IMR-90 (cell line): Measurements from ENCODE around the gene MOB3B. TPM values are rescaled to one million over a fixed set of nuclear protein-coding genes. Genes with fewer than 3 reads are reported as not detected.

ENCODE experiments used
- ATAC-seq: fragments of 200-7000 bp; cut with Tn5 transposase; 2 replicates; pipeline ENCODE4 v1.9.1; 2020; ENCODE audit warnings: low read depth, mild to moderate bottlenecking, moderate library complexity
- BruUV-seq: library from RNA; stranded (reverse); fragments of 400-500 nt; replicated peaks from 2 replicates; lab custom pipeline; 2021; lab: Mats Ljungman, UMichigan
- CTCF ChIA-PET: fragments of 300-600 bp; formaldehyde crosslinking; extraction: SDS; loops from one replicate; lab custom pipeline; 2021; ENCODE audit warnings: antibody characterized with exemption; lab: Yijun Ruan, JAX
- POLR2A ChIA-PET: fragments of 300-600 bp; sonication (Branson Sonifier 250); formaldehyde crosslinking; loops from one replicate; lab custom pipeline; 2022; ENCODE audit warnings: antibody characterized with exemption; ENCODE audit not compliant: unreplicated experiment; lab: Charles Lee
- DNase-seq: peaks from one replicate; pipeline ENCODE4 v3.0.0; 2013
- H2AFZ ChIP-seq: replicated peaks from 2 replicates; pipeline ENCODE3; 2013; ENCODE audit warnings: low read length, mild to moderate bottlenecking; ENCODE audit not compliant: poor library complexity
- H2AK5ac ChIP-seq: 2 replicates; pipeline ENCODE4 v1.6.1; 2013; ENCODE audit warnings: low read depth, low read length, inconsistent platforms
- H2AK9ac ChIP-seq: replicated peaks from 2 replicates; pipeline ENCODE3; 2013; ENCODE audit warnings: mild to moderate bottlenecking, low read depth, low read length, moderate library complexity; ENCODE audit not compliant: poor library complexity
- H2BK120ac ChIP-seq: 2 replicates; pipeline ENCODE4 v1.6.1; 2013; ENCODE audit warnings: low read depth, low read length, inconsistent platforms
- H2BK15ac ChIP-seq: 3 replicates; pipeline ENCODE4 v1.6.1; 2013; ENCODE audit warnings: low read depth, low read length, inconsistent platforms
- H2BK20ac ChIP-seq: 2 replicates; pipeline ENCODE4 v1.6.1; 2013; ENCODE audit warnings: low read depth, mild to moderate bottlenecking, inconsistent platforms, low read length, moderate library complexity
- H2BK5ac ChIP-seq: 2 replicates; pipeline ENCODE4 v1.6.1; 2013; ENCODE audit warnings: mild to moderate bottlenecking, low read depth, low read length, inconsistent platforms; ENCODE audit not compliant: poor library complexity, severe bottlenecking
- H3K14ac ChIP-seq: replicated peaks from 2 replicates; pipeline ENCODE4 v1.6.1; 2013; ENCODE audit warnings: low read depth, low read length, inconsistent platforms
- H3K18ac ChIP-seq: 2 replicates; pipeline ENCODE4 v1.6.1; 2013; ENCODE audit warnings: low read depth, low read length, control low read depth
- H3K23ac ChIP-seq: 2 replicates; pipeline ENCODE4 v1.6.1; 2013; ENCODE audit warnings: low read depth, low read length, inconsistent platforms
- H3K27ac ChIP-seq: 2 replicates; pipeline ENCODE4 v1.5.1; 2013; ENCODE audit warnings: mild to moderate bottlenecking, control low read depth, low read length; ENCODE audit not compliant: insufficient read depth
- H3K27me3 ChIP-seq: 2 replicates; pipeline ENCODE4 v1.6.1; 2013; ENCODE audit warnings: low read length; ENCODE audit not compliant: control insufficient read depth, insufficient read depth
- H3K36me3 ChIP-seq: 2 replicates; pipeline ENCODE4 v1.6.1; 2013; ENCODE audit warnings: low read length, mixed read lengths; ENCODE audit not compliant: control insufficient read depth, insufficient read depth
- H3K4ac ChIP-seq: 2 replicates; pipeline ENCODE4 v1.6.1; 2013; ENCODE audit warnings: low read depth, low read length, inconsistent platforms
- H3K4me1 ChIP-seq: 2 replicates; pipeline ENCODE4 v1.6.1; 2013; ENCODE audit warnings: low read length, mixed read lengths; ENCODE audit not compliant: control insufficient read depth, insufficient read depth
- H3K4me2 ChIP-seq: 2 replicates; pipeline ENCODE4 v1.6.1; 2013; ENCODE audit warnings: low read depth, mild to moderate bottlenecking, control low read depth, low read length, moderate library complexity
- H3K4me3 ChIP-seq: 2 replicates; pipeline ENCODE4 v1.5.1; 2013; ENCODE audit warnings: low read depth, mild to moderate bottlenecking, control low read depth, low read length, moderate library complexity; ENCODE audit not compliant: insufficient read depth
- H3K56ac ChIP-seq: 2 replicates; pipeline ENCODE4 v1.6.1; 2013; ENCODE audit warnings: low read length, inconsistent platforms; ENCODE audit not compliant: insufficient read depth; ENCODE audit errors: extremely low read depth
- H3K79me1 ChIP-seq, 2 experiments: 2 replicates each; pipeline ENCODE4 v1.6.1; 2013; ENCODE audit warnings: low read length in 2 of 2, inconsistent platforms in 1 of 2, low read depth in 1 of 2
- H3K9ac ChIP-seq: 2 replicates; pipeline ENCODE4 v1.6.1; 2013; ENCODE audit warnings: low read depth, low read length, control low read depth
- H3K9me1 ChIP-seq: 2 replicates; pipeline ENCODE4 v1.6.1; 2013; ENCODE audit warnings: low read length, inconsistent platforms; ENCODE audit not compliant: insufficient read depth
- H3K9me3 ChIP-seq: 2 replicates; pipeline ENCODE4 v1.6.1; 2013; ENCODE audit warnings: low read length; ENCODE audit not compliant: control insufficient read depth, insufficient read depth
- H4K20me1 ChIP-seq: 2 replicates; pipeline ENCODE4 v1.6.1; 2013; ENCODE audit warnings: low read length, inconsistent platforms; ENCODE audit not compliant: insufficient read depth
- H4K5ac ChIP-seq: 2 replicates; pipeline ENCODE4 v1.6.1; 2013; ENCODE audit warnings: mild to moderate bottlenecking, low read depth, low read length, control low read depth
- H4K8ac ChIP-seq, 2 experiments: 2 replicates each; pipeline ENCODE4 v1.6.1; 2013; ENCODE audit warnings: low read depth in 2 of 2, low read length in 2 of 2, control low read depth in 1 of 2, inconsistent platforms in 1 of 2
- H4K91ac ChIP-seq: 2 replicates; pipeline ENCODE4 v1.6.1; 2013; ENCODE audit warnings: low read depth, low read length, inconsistent platforms; ENCODE audit not compliant: insufficient read depth
- BHLHE40 ChIP-seq: fragments of 150-350 bp; IDR thresholded peaks from 2 replicates; pipeline ENCODE4 v1.6.1; 2016; ENCODE audit warnings: mild to moderate bottlenecking, low read depth, low read length
- MAZ ChIP-seq: IDR thresholded peaks from 2 replicates; pipeline ENCODE4 v1.6.1; 2012; ENCODE audit warnings: low read depth, mild to moderate bottlenecking, low read length, improper control_type of control experiment, moderate library complexity, borderline replicate concordance
- RFX5 ChIP-seq: IDR thresholded peaks from 2 replicates; pipeline ENCODE4 v1.8.0; 2012; ENCODE audit warnings: low read depth, mild to moderate bottlenecking, low read length, moderate library complexity
- WGBS, 2 experiments: methylation state at CpG; one replicate each; pipeline versions ENCODE4 v1.1.5 to v1.1.7; 2013; ENCODE audit warnings: missing lambda C conversion rate in 2 of 2; ENCODE audit not compliant: insufficient read length in 1 of 2; ENCODE audit errors: extremely low coverage in 2 of 2; 5-methylcytosine and 5-hydroxymethylcytosine counted together
- dilution Hi-C: fragments of 300-500 bp; cut with HindIII; formaldehyde crosslinking; loops from one replicate; pipeline ENCODE4 v1.14.3; 2018; ENCODE audit warnings: low sequenced_read_pairs; ENCODE audit not compliant: unreplicated experiment
- in situ Hi-C: fragments of 300-500 bp; cut with MboI; formaldehyde crosslinking; loops from 3 replicates; pipeline ENCODE4 v1.14.3; 2019; ENCODE audit warnings: low sequenced_read_pairs, inconsistent platforms, mixed read lengths
- intact Hi-C: fragments of 100-400 bp; cut with micrococcal nuclease; formaldehyde crosslinking; loops from 2 replicates; pipeline ENCODE4 v1.10.0; 2022
- polyA plus RNA-seq, 3 experiments: library from polyadenylated mRNA; depleted of rRNA; stranded (reverse); fragments of >200 nt; gene quantifications; 2 replicates each; pipeline ENCODE4 v1.2.3, GENCODE V29; 2012; ENCODE audit warnings: low replicate concordance in 1 of 3
- total RNA-seq: library from RNA; depleted of rRNA; stranded (reverse); fragments of >200 nt; gene quantifications from 2 replicates; pipeline ENCODE4 v1.2.3, GENCODE V29; 2012

Gene MOB3B
- total and polyA plus RNA-seq, 2 of the 4 experiments (the other 2 are of a cell fraction) = under 0.01 to 0.02 TPM

DNA sequence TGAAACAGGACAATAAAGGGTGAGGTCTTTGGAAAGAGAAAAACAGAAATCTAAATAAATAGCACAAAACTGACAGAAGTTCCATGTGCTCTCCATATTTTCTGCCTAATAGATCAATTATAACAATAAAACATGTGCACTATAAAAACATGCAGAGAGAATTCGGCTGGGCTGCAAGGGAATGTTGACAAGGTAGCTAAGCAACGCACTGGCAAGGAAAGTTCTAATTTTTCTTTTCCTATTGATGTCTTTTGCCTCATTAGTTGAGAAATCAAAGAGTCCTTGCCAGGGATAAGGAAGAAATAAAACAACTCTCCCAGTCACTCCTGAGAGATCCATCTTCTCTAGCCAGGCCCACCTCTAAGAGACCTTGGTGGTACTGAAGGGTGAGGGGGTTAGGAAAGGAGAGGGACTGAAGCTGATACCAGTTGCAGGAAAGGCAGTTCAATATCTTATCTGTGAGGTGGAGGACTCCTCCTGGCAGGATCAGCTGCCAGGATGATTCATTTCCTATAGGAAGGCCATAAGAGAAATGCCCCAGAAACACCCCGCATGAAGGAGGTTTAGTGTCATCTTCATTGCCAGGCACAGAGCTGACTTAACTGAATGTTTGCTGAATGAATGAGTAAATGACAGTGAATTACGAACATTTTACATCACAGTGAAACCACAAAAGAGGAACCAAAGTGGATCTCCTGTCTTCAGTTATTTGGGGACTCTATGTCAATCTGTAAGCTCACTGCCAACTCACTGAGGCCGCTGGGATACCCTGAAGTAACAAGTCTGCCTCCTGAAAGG is 69.2 kb downstream of the MOB3B start (continued):
- TF ChIP-seq BHLHE40 = no peak

DNA sequence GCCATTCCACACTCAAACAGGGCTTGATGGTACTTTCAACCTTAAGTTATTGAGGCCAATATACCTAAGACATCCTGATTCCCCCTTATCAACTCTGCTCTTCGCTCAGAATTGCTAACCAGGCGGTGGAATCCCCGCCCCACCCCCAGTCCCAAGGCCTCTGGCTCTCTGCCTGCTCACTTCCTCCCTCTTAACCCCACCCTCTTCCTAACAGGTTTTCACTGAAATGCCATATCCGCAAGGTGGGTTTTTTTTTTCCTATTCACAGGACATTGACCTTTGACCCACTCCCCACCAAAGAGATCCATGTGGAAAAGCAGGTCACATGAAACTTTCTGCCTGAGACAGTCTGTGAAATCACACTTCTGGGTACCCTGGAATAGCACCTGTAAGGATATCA is 72.2 kb downstream of the MOB3B start:
- Histone ChIP-seq H3K18ac (no peak overlapping the region), H4K91ac (no peak overlapping the region), H2AFZ (no peak overlapping the region), H4K5ac (no peak overlapping the region), H3K4me3 (no peak overlapping the region), H2BK5ac (no peak overlapping the region), H2BK20ac (no peak overlapping the region), H2AK5ac (no peak overlapping the region), H3K9me3 (no peaks in the 10 kb centered on the region), H2BK15ac (no peak overlapping the region), H3K14ac (no peak overlapping the region), H2BK120ac (no peak overlapping the region), H3K4me2 (no peak overlapping the region), H4K20me1 (no peaks in the 10 kb centered on the region), H3K79me1 (no peaks in the 10 kb centered on the region), H3K23ac (no peak overlapping the region), H3K9me1 (no peaks in the 10 kb centered on the region), H2AK9ac (no peak overlapping the region), H3K4ac (no peak overlapping the region), H3K36me3 (no peaks in the 10 kb centered on the region), H3K4me1 (no peaks in the 10 kb centered on the region), H3K27ac (no peak overlapping the region), H3K56ac (no peak overlapping the region), H3K27me3 (no peaks in the 10 kb centered on the region), H3K9ac (no peak overlapping the region), H4K8ac (no peak overlapping the region)
- TF ChIP-seq MAZ = no peak
- no peak for TF ChIP-seq RFX5
- TF ChIP-seq BHLHE40 = no peak
- dilution Hi-C loops (no loop called here), in situ Hi-C loops (no loop called here), intact Hi-C loops (no loop called here)
- ATAC-seq (no peak), DNase-seq (no peak)
- no TSS peak for BruUV-seq
- POLR2A ChIA-PET = no interaction called here
- WGBS, 2 experiments = 80% methylated on average over 3 of the region's 4 CpGs; no CpG with 5 or more reads in 1 of the 2 experiments
- CTCF ChIA-PET = no interaction called here
